Mammary epithelial cell (primary cell): Measurements from ENCODE around the gene ACER1.
"Not testable (repeated sequence)": the region's sequence is repeated elsewhere in the genome, so short reads cannot be mapped to it uniquely, and the experiment has no call there.

Experiments
- CTCF ChIP-seq, 2 donors: IDR thresholded peaks in 1 of 2; conservative IDR thresholded peaks in 1 of 2; 2 replicates each; pipeline ENCODE4 v1.5.1; 2011 to 2012; ENCODE audit warnings: inconsistent platforms in 2 of 2, low read length in 2 of 2, mild to moderate bottlenecking in 2 of 2, control low read depth in 1 of 2, low read depth in 1 of 2; ENCODE audit not compliant: insufficient read depth in 1 of 2; ENCODE audit errors: extremely low read depth in 1 of 2
- EZH2 ChIP-seq: IDR thresholded peaks from 2 replicates; pipeline ENCODE4 v1.6.1; 2012; ENCODE audit warnings: low read length, inconsistent platforms, borderline replicate concordance

GRCh38 chr19:6360857-6361216 lies 27.4 kb upstream of the ACER1 start:
- TF ChIP-seq CTCF (conservative IDR thresholded peaks at IDR 0.05 in 1 of 2, IDR thresholded peaks at IDR 0.05 in 1 of 2; ENCODE audit: extremely low read depth in 1 of 2, insufficient read depth in 1 of 2, low read depth in 1 of 2, low read length in 2 of 2); EZH2: not testable (repeated sequence)
